HG03565 (cell line): ENCODE measurements around the gene XRRA1.
A peak's percentile ranks its signal among the peaks of the same experiment; 100 is the strongest.

ENCODE experiments used
- ATAC-seq: cut with Tn5 transposase; IDR thresholded peaks from one replicate; pipeline ENCODE4 v1.9.1; 2021; ENCODE audit warnings: mild to moderate bottlenecking, moderate library complexity; ENCODE audit not compliant: unreplicated experiment

Gene XRRA1

DNA sequence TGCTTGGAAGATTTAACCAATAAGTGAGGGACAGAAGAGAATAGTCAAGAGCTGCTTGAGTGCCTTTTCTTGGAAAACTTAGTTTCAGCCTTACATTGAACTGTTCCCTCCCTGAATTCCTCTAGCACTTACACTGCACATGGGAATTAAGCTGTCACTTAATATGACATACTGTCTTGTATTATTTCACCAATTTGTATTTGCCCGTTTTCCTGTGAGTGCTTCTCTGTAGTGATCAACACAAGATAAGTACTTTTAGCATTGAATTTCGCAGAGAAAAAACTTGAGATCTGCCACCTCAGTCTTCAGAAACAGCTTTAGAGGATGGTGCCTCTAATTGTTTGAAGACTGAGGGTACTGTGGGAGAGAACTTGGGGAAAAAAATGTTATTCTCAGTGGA is 3.9 kb upstream of the XRRA1 start:
- ATAC-seq = no peak

DNA sequence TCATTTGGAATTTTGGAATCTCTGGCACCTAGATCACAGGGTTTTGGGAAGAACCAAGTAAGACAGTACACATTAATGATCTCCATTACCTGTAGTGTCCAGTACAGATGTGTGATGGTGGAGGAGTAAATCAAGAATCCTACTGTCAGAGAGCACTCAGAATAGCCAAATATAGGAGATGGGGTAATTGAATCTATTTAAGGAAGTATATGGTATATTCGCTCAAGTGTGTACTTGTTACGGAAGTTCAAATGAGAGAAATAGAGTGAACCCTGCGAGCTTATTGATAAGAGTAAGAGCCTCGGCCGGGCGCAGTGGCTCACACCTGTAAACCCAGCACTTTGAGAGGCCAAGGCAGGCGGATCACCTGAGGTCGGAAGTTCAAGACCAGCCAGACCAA is 2.3 kb upstream of the XRRA1 start:
- ATAC-seq = no peak

DNA sequence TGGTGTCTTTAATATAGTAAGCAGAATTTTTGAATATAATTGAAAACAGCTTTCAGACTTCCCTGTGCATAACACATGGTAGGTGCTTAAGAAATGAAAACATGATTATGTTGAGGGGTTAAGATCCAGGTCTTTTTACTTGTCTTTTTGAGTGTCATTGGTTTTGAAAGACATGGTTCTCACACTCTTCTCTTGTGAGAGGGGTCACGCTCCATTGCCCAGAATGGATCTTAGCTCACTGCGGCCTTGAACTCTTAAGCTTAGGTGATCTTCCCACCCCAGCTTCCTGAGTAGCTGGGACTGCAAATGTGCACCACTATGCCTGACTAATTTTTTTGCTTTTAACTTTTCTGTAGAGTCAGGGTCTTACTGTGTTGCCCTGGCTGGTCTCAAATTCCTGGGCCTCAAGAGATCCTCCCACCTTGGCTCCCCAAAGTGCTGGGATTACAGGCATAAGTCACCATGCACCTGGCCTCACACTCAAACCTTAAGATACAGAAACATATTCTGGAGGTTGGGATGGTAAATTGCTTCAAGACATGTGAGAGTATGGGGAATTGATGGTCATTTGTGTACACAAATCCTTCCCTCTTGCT is 1.6 kb upstream of the XRRA1 start:
- ATAC-seq = no peak

DNA sequence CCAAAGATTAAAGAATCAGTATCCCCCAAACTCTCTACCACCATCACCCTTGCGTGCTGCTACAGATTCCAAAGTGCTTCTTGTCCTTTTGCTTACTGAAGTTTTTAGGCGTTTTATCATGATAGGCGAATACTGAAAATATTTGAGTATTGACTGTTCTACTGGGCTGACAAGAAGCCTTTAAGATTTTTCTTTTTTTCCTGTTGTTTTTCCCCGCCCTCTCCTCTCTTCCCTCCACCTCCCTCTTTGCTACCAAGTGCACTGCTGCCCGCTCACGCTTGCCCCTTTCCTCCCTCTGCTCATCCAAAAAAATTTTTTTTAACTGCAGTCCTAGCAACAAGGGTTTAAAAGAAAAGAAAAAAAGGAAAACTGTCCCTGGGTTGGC is 854 bp upstream of the XRRA1 start:
- no peak for ATAC-seq

DNA sequence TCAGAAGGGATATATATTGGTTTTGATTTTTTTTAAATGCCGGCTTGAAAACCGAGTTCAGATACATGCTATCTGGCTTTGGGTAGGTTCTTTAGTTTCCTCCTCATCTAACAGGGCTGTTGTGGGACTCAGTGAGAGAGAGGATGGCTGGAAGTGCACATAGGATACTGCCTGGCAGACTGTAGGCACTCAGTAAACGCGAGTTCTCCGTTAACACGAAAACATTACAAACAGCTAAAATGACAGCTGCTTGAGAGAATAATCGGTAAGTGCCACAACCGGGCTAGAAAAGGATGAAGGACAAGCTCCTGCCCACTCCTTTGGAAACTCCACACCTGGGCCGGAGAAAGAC is 369 bp downstream of the XRRA1 start:
- peak; percentile 1 for ATAC-seq

DNA sequence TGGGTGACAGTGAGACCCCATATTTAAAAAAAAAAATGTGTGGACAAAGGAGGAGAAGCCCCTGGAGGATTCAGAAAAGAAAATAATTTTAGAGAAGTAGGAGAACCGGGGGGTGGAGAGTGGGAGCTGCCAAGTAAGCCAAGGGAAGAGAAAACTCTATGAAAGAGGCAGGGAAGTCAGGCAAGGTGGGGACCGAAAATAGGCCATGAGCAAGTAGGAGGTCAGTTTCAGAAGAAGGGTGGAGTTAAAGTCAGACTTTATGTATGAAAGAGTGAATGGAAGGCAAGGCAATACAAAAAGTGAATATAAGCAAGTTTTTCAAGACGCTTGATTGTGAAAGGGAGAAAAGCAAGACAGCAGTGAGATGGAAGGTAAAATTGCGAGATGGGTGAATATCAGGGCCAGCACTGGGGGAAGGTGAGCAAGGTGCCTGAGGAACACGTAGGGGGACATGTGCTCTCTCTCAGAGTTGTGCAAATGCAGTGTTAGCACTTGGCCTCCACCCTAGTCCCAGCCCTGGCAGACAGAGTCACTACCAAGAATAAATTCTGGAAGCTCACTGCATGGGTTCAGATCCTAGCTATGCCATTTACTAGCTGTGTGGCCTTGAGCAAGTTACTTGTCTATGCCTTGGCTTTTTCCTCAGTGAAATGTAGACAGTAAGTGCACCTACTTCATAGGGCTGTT is 6.7 kb downstream of the XRRA1 start:
- ATAC-seq = no peak

DNA sequence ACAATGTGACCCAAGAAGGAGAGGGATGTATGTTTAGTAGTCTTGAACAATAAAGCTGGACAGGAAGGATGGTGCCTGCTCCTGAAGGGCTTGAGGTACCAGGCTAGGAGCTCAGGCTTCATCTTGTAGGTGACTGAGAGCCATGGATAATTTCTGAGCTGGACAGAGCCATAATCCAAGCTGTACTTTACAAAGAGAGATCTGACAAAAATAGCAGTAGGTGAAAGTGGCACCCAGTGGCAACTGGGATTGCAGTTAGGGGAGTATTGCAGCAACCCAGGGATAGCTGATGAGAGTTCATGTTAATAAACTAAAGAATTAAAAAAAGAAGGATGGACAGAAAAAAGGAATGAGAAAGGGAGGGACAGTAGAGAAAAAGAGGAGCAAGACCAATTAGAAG is 7.4 kb downstream of the XRRA1 start:
- ATAC-seq = no peak

DNA sequence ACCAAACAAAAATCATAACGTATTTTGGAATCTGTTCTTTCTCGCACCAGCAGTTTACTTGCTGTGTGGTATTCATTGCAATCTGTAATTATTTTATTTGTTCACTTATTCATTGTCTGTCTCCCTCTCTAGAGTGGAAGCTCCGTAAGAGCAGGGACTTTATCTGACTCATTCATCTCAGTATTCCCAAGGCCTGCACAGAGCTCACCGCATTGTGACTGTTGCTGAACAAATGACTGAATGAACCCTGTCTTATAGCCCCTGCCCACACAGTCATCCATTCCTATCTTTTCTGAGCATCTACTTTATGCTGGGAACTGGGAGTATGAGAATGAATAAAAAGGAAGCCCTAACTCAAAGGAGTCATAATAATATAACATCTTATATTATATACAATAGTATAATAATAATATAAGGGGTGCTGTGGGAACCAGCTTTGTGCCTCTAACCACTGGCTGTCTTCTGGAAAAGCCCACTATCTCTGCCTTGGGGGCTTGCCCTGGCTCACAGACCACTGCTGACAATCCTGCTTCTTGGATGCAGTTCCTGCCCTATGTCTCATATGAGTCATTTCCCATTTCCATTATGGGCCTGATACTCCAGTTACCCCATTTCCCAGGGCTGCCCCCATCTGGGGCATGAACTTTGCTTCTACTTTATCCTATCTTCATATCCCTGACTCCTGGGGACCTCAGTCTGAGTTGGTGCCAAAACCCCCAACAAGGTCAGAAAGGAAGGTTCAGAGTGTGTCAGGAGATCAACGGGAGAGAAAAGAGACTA is 11.0 kb downstream of the XRRA1 start:
- no peak for ATAC-seq

DNA sequence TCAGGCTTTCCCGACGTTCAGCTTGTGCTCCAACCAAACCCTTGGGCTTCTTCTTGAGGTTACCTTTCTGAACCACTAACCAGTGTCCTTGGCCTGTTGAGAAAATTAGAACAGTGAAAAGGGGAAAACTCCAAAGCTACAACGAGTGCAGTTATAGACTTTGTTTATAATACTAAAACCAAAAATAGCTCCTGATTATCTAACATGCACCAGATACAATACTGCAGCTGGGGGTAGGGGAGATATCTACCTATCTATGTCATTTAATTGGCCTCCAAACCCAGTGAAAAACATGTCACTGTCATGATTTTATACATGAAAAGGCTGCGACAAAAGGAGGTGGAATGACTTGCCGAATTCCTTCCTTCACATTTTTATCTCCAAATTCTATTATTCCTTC is 11.9 kb downstream of the XRRA1 start:
- no peak for ATAC-seq

DNA sequence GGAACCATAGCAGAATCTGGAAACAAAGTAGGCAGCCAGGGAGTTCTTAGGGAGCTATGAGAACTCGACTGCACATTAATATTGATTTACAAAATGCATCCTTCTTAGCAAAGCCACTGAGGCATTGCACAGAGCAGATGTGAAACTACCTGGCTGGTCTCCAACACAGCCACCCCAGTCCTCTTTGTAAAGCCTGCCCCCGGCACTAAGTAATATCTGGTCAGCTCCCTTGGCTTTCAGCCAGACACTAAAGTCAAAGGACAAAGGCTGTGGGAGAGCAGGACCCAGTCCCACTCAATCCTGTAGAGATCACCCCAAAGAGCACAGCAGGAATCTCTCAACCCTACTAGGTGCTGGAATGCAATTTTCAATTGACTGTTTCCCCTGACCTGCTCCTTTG is 12.8 kb downstream of the XRRA1 start:
- ATAC-seq = no peak

DNA sequence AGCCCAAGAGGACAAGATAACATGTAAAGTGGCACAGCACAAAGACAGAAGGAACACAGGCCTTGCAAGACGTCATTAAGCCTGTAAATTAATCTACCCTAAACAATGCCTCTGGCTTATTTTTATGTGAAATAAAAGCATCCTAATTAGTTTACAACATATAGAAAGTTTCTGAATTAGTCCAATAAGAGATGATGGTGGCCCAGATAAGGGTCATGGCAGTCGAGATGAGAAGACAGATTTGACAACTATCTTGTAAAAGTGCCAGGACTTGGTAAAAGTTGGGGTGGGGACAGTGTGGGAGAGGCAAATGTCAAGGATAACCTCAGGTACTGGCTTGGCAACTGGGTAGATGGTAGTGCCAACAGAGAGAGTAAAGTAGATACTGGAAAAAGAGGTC is 13.6 kb downstream of the XRRA1 start:
- no peak for ATAC-seq

DNA sequence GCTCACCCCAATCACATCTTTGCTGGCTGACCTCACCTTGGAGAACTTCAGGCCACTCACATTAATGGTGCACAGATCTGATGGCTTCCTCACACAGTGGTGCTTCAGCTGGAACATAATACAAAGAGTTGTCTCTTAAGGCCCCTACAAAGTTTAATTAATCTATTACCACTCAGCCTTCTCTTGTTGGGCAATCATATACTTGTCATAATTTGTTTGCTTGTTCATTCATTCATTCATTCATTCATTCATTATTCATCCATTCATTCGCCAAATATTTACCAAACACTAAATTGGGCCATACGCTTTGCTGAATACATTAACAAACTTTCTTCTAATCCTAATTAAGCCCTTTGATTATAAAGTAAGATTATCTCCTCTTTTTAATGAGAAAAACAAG is 15.1 kb downstream of the XRRA1 start:
- ATAC-seq = no peak

DNA sequence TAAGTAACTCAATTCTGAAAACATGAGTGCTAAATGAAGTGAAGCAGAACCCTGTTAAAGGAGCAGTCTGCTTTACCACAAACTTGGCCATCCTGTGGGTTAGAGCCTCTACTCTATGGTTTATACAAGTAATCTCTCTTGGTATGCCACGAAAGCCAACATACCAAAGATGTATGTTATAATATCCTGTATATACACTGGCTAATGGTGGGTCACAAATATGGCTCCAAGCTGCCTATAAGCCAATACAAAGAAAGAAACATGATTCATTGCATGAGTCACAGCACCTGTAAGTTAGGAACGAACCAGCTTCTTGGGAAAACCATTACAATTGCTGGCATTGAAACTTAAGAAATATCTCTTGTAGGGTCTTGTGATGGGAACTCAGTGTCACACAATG is 16.1 kb downstream of the XRRA1 start:
- no peak for ATAC-seq

DNA sequence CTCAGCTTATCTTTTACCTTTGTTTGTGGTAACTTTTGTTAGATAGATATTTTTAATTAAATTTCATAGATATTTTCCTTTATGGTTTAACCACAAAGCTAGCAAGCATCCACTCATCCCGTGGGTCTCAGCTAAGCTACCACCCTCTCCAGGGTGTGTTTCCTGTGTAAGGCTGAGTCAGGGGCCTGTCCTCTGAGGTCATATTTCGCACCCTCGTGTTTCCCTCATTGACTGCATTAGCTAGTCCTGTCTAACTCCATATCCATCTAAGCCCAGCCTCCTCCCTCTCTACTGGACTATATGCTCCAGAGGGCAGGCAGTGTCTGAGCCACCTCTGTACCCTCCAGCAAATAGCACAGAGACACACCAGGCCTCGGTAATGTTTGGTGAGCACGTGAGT is 16.7 kb downstream of the XRRA1 start:
- no peak for ATAC-seq

DNA sequence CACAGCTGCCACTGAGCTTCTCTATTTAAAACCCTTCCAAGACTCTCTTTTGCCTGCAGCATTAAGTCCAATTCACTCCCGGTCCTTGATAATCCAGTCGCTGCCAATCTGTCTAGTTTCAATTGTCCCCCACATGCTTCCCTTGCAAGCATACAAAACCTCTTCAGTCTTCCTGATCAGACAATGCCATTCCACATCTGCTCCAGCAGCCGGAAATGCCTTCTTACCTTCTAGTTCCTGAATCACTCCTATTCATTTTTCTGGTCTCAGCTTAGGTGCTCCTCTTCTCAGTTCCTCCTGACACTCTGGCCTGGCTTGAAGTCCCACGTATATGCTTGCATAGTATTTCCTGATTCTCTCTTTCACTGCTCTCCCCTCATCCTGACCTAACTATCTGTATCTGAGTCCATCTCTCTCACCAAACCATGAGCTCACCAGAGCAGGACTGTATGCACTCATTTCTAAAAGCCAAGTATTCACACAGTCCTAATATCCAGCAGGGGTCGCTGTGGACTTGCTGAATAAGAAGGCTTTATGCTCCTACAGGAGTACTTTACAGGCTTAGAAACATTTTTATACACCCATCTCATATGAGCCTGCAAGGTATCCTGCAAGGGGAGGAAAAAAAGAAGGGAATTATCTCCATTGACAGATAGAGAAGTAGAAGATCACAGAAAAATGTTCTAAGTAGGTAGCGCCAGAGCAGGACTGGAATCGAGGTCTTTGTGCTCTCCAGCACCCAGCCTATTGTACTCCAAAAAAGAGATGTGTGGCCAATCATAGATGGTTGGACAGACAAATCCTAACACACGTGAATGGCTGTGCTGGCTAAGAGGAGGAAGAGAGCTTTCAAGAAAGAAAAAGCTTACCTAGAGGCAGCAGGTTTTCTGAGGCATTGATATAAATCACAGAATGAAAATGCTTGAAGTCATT is 19.2 kb downstream of the XRRA1 start:
- no peak for ATAC-seq

DNA sequence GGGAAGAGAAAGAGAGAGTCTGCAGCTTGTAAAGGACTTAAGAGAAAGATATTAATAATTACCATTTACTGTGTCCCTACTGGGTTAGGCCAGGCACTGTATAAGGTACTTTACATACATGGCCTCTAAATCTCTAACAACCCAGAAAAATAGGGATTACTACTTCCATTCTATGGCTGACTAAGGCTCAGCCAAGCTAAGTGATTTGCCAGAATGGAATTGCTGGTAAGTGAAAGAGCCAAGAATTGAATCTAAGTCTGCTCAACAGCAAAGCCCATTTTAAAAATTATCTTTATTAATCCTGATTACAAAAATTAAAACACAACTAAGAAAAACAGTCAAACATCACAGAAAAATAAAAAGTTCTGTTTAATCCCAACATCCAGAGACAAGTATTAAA is 21.4 kb downstream of the XRRA1 start:
- ATAC-seq = no peak

DNA sequence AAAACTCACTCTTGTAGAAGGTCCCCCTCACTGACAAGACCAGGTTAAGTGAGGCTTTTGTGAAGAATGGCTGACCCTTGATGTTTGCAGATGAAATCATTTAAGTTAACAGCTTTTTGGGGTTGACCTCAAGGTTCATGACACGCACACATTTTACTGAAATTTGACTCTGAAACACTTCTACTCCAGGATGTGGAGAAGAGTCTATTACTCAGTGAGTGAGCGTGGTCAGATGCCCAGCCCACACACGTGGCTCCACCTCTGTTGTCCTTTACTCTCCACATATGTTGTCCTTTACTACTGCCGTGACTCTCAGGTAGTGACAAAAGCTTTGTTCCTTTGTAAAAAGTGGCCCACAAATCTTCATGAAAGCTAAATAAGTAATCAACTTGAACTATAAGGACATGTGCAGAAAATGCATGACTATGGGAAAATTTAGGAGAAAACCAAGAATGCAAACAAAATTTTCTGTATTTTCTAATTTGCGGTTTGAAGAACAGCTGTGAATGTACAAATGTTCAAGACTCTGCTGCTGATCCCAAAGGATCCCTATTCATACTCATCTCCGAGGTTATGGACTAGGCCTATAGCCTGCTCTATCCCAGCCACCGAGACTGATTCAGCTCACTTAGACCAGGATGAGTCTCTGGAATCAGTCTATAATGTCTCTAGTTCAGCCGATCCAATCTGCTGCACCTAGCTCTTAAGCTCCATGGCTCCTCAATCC is 22.4 kb downstream of the XRRA1 start:
- ATAC-seq = no peak

DNA sequence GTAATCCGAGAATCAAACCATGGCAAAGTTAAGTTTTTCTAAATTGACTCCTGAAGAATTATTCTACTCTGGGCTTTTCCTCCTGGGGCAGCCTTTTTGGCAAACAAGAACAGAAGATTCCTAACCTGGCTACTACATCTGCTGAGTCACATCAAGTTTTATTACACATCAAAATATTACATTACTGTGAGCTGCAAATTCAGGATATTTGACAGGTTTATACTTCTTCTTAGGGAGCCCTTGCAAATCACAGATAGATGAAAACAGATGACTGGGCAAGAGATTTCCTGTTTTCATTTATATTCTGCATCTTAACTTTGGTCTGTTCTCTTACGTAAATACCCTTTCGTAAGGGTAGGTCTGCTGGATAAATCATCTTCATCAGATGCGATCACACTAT is 23.6 kb downstream of the XRRA1 start:
- no peak for ATAC-seq

DNA sequence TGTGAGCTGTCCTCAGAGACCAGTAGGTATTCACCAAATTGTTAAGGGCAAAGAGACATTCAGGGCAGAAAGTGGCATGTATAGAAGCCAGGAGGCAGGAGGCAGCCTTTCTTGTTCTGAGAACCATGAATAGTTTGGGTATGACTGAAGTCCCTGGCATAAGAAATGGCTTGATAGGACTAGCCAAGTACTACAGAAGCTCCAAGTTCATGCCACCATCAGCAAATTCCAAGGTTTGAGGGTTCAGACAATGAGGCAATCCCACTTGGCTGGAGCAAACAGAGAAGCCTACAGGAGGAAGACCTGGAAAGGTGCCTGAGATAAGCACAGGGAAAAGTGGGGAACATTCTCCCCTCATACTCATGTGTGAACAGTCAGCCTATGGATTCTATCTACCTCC is 25.8 kb downstream of the XRRA1 start:
- no peak for ATAC-seq

DNA sequence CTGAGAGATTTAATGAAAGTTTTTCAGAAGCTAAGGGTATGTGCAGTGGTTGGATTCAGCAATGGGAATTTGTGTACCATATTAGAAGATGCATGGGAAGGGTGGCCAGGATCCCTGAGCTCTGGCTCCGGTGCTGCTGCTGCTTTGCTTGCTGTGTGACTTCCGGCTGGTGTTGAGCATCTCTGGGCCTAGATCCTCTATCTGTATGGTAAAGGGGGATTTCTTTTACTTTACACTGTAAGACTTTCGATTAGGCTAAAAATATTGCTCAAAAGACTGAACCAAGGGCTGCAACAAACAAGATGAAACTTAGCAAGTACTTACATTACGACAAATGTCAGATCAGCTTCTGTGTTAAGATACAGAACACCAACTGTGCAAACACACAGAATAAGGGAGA is 39.1 kb downstream of the XRRA1 start:
- no peak for ATAC-seq

DNA sequence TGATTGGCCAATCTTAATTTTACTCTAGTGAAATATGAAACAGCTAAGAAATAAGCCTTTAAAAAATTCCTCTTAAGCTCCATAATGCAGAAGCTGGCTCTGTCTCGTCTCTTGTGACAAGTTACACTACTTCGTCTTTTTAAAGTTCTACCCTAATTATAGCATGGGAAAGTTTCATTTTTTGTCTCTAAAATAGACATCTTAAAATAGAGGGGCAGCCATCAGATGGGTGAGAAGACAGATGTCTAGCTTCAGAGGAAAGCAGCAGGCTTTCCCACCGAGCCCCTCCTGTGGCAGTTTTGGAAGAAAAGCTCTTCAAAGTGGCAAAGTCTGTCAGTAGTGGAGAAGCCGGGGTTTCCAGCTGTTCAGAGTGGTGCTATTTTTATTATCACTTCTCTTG is 39.5 kb downstream of the XRRA1 start:
- peak; percentile 48 for ATAC-seq
